ENCODE results near the gene CAPN12. TPM values are rescaled to one million over a fixed set of nuclear protein-coding genes. Genes with fewer than 3 reads are reported as not detected.

The CAPN12 gene
- total and polyA plus RNA-seq, 2 of the 4 experiments (the other 2 are of a cell fraction) = 0.18 to 0.97 TPM

GRCh38 chr19:38703509-38703908, 40.8 kb downstream of the CAPN12 start:
- H3K27me3 ChIP-seq (ENCODE audit: control insufficient read depth, insufficient read depth, low read length) = no peaks in the 10 kb centered on the region
- no peak overlapping the region for H4K5ac ChIP-seq (ENCODE audit: low read depth, low read length)
- DNase-seq (no peak), ATAC-seq (ENCODE audit: low read depth) (no peak)
- H3K56ac ChIP-seq (ENCODE audit: extremely low read depth, insufficient read depth, low read length) = no peak overlapping the region
- intact Hi-C loops (cut with micrococcal nuclease) = no loop called here
- H2AK5ac ChIP-seq (ENCODE audit: low read depth, low read length) = peak overlapping the region; percentile 53; the same call in 1 of the 2 replicates
- TF ChIP-seq CHD1 (IDR thresholded peaks at IDR 0.05; ENCODE audit: low read depth, low read length) (no peak), USF2 (IDR thresholded peaks at IDR 0.05; ENCODE audit: low read depth, low read length) (no peak), CEBPB (IDR thresholded peaks at IDR 0.05; ENCODE audit: low read depth, low read length) (no peak), MXI1 (IDR thresholded peaks at IDR 0.05; ENCODE audit: borderline replicate concordance, low read depth, low read length) (no peak), MAZ (IDR thresholded peaks at IDR 0.05; ENCODE audit: borderline replicate concordance, low read depth, low read length) (no peak), RCOR1 (IDR thresholded peaks at IDR 0.05; ENCODE audit: insufficient replicate concordance, low read length) (no peak), BHLHE40 (IDR thresholded peaks at IDR 0.05; ENCODE audit: low read depth, low read length) (no peak), RFX5 (IDR thresholded peaks at IDR 0.05; ENCODE audit: low read depth, low read length) (no peak), FOS (IDR thresholded peaks at IDR 0.05; ENCODE audit: low read depth, low read length) (no peak), POLR2A (IDR thresholded peaks at IDR 0.05; ENCODE audit: low read depth, low read length) (no peak), RAD21 (IDR thresholded peaks at IDR 0.05; ENCODE audit: low read length) (no peak), MAFK (IDR thresholded peaks at IDR 0.05; ENCODE audit: low read depth, low read length) (no peak), SMC3 (IDR thresholded peaks at IDR 0.05; ENCODE audit: low read depth, low read length) (no peak), NFE2L2 (IDR thresholded peaks at IDR 0.05; ENCODE audit: low read depth, low read length) (no peak)
- TF ChIP-seq, protein P1, sequence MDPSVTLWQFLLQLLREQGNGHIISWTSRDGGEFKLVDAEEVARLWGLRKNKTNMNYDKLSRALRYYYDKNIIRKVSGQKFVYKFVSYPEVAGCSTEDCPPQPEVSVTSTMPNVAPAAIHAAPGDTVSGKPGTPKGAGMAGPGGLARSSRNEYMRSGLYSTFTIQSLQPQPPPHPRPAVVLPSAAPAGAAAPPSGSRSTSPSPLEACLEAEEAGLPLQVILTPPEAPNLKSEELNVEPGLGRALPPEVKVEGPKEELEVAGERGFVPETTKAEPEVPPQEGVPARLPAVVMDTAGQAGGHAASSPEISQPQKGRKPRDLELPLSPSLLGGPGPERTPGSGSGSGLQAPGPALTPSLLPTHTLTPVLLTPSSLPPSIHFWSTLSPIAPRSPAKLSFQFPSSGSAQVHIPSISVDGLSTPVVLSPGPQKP (IDR thresholded peaks at IDR 0.05; ENCODE audit: borderline replicate concordance, low read depth, low read length) = no peak
- TF ChIP-seq, protein P2, sequence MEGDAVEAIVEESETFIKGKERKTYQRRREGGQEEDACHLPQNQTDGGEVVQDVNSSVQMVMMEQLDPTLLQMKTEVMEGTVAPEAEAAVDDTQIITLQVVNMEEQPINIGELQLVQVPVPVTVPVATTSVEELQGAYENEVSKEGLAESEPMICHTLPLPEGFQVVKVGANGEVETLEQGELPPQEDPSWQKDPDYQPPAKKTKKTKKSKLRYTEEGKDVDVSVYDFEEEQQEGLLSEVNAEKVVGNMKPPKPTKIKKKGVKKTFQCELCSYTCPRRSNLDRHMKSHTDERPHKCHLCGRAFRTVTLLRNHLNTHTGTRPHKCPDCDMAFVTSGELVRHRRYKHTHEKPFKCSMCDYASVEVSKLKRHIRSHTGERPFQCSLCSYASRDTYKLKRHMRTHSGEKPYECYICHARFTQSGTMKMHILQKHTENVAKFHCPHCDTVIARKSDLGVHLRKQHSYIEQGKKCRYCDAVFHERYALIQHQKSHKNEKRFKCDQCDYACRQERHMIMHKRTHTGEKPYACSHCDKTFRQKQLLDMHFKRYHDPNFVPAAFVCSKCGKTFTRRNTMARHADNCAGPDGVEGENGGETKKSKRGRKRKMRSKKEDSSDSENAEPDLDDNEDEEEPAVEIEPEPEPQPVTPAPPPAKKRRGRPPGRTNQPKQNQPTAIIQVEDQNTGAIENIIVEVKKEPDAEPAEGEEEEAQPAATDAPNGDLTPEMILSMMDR (conservative IDR thresholded peaks at IDR 0.05; ENCODE audit: low read depth, low read length) = no peak
- no peak overlapping the region for H3K27ac ChIP-seq (ENCODE audit: insufficient read depth, low read length)
- WGBS, 2 experiments (ENCODE audit: extremely low coverage in 2 of 2, insufficient read length in 1 of 2) = 94% methylated on average over 9 of the region's 14 CpGs; no CpG with 5 or more reads in 1 of the 2 experiments
- H2BK20ac ChIP-seq (ENCODE audit: low read depth, low read length) = no peak overlapping the region
- H4K8ac ChIP-seq (ENCODE audit: low read depth in 2 of 2, low read length in 2 of 2) = no peak overlapping the region
- H3K4me1 ChIP-seq (ENCODE audit: control insufficient read depth, insufficient read depth, low read length) = peaks cover 19% of the 10 kb centered on the region
- no TSS peak for BruUV-seq (replicated peaks)
- H2BK5ac ChIP-seq (ENCODE audit: low read depth, low read length, poor library complexity, severe bottlenecking) = peak overlapping the region; percentile 7
- 0 out of 2 replicates have a peak overlapping the region, but pooled peaks have one; percentile 5 for H3K4ac ChIP-seq (ENCODE audit: low read depth, low read length)
- no peak overlapping the region for H3K4me3 ChIP-seq (ENCODE audit: insufficient read depth, low read depth, low read length)
- dilution Hi-C loops (cut with HindIII; ENCODE audit: low sequenced_read_pairs, unreplicated experiment) = no loop called here
- no peaks in the 10 kb centered on the region for H3K9me3 ChIP-seq (ENCODE audit: control insufficient read depth, insufficient read depth, low read length)
- H3K9ac ChIP-seq (ENCODE audit: low read depth, low read length) = no peak overlapping the region
- H3K23ac ChIP-seq (ENCODE audit: low read depth, low read length) = no peak overlapping the region
- peaks cover 21 to 97% of the 10 kb centered on the region in 2 experiments for H3K79me1 ChIP-seq (ENCODE audit: low read depth in 1 of 2, low read length in 2 of 2)
- no peak overlapping the region for H3K14ac ChIP-seq (replicated peaks; ENCODE audit: low read depth, low read length)
- H2BK15ac ChIP-seq (ENCODE audit: low read depth, low read length) = no peak overlapping the region
- H3K18ac ChIP-seq (ENCODE audit: low read depth, low read length) = no peak overlapping the region
- H3K9me1 ChIP-seq (ENCODE audit: insufficient read depth, low read length) = peaks cover 9% of the 10 kb centered on the region
- in situ Hi-C loops (cut with MboI; ENCODE audit: low sequenced_read_pairs) = no loop called here
- ChIA-PET CTCF (no interaction called here), POLR2A (ENCODE audit: unreplicated experiment) (no interaction called here)
- H3K36me3 ChIP-seq (ENCODE audit: control insufficient read depth, insufficient read depth, low read length) = peaks cover 79% of the 10 kb centered on the region
- H2BK120ac ChIP-seq (ENCODE audit: low read depth, low read length) = no peak overlapping the region
- H2AFZ ChIP-seq (replicated peaks; ENCODE audit: low read length, poor library complexity) = peak overlapping the region; percentile 52
- H3K4me2 ChIP-seq (ENCODE audit: low read depth, low read length) = no peak overlapping the region
- peaks cover 78% of the 10 kb centered on the region for H4K20me1 ChIP-seq (ENCODE audit: insufficient read depth, low read length)
- H2AK9ac ChIP-seq (replicated peaks; ENCODE audit: low read depth, low read length, poor library complexity) = no peak overlapping the region
- no peak overlapping the region for H4K91ac ChIP-seq (ENCODE audit: insufficient read depth, low read depth, low read length)

Measured in IMR-90 (cell line).